GM19239 (cell line): Measurements from ENCODE around the gene DBR1.

Experiments used
- DNase-seq: peaks from one replicate; pipeline ENCODE4 v3.0.0; 2011; ENCODE audit warnings: low spot score; ENCODE audit not compliant: insufficient read length
- FAIRE-seq: peaks from 2 replicates; lab custom pipeline; 2011; peaks lifted over from hg19 to GRCh38; lab: Jason Lieb, UNC

The DBR1 gene

DNA sequence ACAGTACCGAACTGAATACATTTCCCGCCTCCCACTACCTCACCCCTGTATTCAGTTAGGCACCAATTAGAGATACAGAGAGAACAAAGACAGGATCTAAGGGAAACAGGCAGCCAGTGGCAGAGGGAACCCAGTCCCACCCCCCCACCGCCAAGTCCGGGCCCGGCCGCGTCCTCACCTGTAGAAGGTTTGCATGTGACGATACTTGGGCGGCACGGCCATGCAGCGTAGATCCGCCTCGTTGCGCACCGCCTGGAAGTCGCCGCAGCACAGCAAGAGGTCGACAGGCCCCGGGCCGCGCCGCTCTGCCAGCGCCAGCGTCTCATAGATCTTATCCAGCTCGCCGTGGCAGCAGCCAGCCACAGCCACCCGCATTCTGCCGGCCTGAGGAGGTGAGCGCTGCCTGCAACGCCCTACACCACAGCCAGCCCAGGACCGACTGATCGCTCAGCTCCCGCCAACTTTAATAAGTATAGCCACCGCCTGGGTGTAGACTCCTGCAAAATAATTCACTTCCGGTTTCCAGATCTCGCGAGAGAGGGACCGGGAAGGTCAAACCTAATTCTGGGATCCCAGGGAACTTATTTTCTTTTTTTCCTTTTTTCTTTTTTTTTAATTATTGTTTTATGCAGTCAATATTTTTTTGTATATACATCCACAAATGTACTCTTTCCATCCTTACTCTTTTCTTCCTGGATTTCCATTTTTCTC, at the start of gene DBR1:
TSS of gene DBR1 (minus strand) at position 501 of the 711 bp plus-strand sequence. CDS start at position 375, 126 bp downstream.
- FAIRE-seq (peak; percentile 23), DNase-seq (peak; percentile 51)

- no peak for DNase-seq
- FAIRE-seq = no peak
These were observed 48.2 kb upstream of the DBR1 start for GRCh38 chr3:138222942-138223287.

- FAIRE-seq = peak; percentile 31
- DNase-seq = no peak
These were observed 47.6 kb upstream of the DBR1 start for GRCh38 chr3:138222131-138222941.

DNA sequence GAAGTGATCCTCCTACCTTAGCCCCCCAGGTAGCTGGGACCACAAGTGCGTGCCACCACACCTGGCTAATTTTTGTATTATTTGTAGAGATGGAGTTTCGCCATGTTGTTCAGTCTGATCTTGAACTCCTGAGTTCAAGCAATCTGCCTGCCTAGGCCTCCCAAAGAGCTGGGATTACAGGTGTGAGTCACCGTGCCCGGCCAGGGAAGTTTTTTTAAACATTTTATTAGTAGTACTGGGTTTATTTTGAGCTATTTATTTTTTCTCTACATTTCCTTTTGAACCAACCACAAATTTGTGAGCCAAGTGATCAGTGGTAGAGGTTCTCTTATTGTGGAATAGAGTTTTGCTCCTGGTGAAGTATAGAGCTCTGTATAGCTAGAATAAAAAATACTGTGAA, 46.1 kb upstream of the DBR1 start:
- no peak for FAIRE-seq
- no peak for DNase-seq

DNA sequence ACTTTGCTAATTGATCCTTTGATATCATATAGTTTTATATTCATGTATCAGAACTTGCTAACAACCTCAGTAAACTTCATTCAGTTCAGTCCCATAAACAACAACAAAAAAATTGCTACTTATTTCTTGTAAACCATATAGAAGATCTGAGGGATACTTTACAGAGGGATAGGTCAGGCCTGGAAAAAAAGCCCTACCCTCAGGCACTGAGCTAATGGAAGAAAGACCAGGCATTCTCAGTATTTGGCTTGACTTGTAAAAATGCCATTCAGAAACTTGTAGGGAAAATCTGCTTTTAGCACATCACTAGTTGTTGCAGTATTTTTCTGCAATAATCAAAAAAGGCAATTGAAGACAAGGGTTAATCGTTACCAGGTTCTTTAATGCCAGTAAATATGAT, 45.5 kb upstream of the DBR1 start:
- FAIRE-seq (peak; percentile 37), DNase-seq (no peak)

DNA sequence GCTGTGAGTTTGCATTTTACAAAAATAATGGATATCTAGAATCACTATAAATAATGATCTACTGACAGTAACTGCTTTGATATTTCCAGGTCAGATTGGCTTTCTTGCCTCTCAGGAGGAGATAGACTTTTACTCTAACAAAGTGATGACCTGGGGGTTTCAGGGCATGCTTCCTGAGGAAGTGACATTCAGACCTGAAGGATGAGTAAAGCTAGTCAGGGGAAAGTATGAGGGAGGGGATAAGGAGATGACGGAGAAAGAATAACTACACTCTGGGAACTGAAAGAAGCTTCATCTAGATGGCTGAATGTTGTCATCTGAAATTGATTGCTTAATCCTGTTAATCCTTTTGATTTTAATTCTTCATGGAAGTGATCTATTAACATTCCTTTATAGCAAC, 44.5 kb upstream of the DBR1 start:
- DNase-seq (no peak), FAIRE-seq (peak; percentile 58)

DNA sequence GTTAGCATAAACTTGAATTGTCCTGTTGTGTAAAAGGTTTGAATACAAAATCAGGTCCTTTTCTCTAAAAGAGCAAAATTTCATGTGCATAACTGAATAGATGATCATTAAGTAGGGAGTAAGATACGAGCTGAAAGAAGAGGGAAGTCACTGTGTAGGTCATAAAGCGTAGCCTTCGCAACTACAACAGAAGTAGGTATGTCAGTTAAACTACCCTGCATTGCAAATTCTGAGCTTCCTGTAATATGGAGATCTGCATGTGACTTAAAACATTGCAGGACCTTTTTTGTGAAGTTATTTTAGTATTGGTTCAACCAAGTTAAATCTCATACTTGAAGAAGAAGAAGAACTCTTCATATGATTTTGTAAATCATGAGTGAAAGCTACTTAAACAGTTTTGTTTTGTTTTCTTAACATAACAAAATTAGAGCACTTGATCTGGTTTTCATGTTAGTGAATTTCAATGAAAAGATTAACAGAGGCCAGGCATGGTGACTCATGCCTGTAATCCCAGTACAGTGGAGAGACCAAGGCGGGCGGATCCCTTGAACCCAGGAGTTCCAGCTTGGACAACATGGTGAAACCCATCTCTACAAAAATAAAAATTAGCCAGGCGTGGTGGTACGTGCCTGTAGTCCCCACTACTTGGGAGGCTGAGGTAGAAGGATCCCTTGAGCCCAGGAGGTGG, 38.8 kb upstream of the DBR1 start:
- FAIRE-seq = no peak
- no peak for DNase-seq

DNA sequence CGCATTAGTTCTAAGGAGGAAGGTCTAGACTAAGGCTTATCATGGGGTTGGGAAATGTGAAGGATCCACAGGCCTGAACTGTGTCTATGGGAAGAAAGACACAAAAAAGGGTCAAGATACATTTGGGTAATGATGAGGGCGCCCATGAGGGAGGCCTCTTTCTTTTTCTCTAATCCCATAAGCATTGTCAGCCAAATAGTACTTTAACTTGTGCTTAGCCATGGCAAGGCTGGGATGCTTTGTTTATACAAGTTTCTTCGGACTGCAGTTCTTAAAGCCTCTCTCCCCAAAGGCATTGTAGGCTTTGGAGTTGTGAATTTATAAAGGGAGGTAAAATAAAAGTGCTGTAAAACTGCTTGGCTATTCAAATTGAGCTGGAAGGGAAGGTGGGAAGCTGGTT, 35.8 kb upstream of the DBR1 start:
- DNase-seq (no peak), FAIRE-seq (no peak)

- DNase-seq (no peak), FAIRE-seq (no peak)
These were observed 31.5 kb upstream of the DBR1 start for GRCh38 chr3:138206196-138206595.

DNA sequence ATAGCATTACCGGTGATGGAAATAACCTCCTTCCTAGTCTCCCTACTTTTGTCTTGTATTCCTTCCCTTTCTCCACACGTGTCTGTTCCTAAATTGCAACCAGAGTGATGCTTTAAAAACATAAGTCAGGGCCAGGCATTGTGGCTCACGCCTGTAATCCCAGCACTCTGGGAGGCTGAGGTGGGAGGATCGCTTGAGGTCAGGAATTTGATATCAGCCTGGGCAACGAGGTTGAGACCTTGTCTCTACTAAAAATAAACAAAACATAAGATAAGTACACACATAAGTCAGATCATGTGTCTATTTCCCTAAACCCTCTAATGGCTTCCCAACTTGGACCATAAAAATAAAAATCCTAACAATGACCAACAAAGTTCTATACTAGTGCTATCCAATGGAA, 30.8 kb upstream of the DBR1 start:
- DNase-seq (no peak), FAIRE-seq (no peak)

DNA sequence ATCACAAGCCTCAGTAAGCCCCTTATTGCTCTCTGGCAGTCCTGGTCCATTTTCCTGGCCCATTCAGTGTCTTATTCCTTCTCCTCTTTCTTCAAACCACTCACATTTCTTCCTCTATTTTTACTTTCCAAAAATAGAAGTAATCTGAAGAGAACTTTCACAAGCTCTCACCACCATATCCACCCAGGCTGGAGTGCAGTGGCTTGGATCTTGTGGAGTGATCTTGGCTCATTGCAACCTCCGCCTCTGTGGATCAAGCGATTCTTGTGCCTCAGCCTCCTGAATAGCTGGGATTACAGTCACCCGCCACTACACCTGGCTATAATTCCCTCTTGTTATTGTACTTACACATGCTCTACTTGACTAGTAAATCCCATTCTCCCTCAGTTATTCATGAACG, 29.2 kb upstream of the DBR1 start:
- no peak for DNase-seq

GRCh38 chr3:138202945-138203701, 28.4 kb upstream of the DBR1 start:
- peak; percentile 64 for FAIRE-seq
- DNase-seq = no peak

More for the DNA sequence above, 29.2 kb upstream of the DBR1 start:
- FAIRE-seq = no peak

DNA sequence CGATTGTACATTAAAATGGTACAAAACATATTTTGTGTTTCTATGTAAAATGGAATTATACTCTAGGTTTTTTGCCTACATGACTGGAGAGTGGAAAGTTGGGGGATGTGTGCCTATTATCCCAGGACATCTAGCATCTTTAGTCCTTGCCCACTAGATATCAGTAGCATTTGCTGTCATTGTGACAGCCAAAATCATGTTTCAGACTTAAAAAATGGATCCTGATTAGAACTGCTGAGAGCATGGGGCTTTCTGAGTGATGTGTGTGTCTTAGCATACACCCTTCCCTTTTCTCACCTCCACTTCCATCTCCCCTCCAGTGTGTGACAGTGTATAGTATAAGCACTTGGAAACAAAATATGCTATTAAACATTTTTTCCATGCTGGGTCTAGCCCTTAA, 25.7 kb upstream of the DBR1 start:
- DNase-seq (no peak), FAIRE-seq (no peak)

DNA sequence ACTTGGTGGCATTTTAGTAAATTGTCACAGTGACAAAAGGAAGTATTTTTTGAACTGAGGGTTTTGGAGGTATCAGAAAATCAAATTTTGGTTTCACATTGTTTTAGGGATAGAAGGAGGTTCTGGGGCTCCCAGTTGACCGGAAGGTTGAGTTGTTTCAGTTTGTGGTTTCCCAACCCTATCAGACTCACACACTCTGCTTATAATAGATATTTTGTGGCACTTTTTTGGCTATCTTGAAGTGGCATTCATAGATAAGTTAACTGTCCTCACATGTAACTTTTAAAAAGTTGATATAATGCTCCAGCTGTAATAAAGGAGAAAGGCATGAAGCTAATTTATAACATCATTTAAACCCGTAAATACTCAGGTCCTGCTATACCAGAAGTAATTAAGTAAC, 25.1 kb upstream of the DBR1 start:
- DNase-seq (peak; percentile 10), FAIRE-seq (peak; percentile 63)

DNA sequence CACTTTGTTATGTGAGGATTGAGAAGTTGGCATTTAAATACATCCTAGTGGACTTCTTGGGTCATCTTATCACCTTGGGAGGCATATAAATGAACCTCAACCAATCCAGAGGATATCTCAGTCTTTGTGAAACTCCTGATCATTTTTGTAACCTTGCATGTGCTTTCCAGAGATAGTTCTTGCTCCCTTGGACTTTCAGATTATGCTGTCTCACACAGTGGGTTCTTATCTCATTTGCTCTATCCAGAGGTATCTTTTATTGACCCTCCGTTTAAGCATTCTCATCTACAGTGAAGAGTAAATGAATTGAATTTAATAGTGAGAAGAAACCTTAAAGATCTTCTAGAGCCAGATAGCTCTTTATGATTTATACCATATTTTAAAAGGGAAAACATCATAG, 22.8 kb upstream of the DBR1 start:
- no peak for FAIRE-seq
- DNase-seq = no peak

GRCh38 chr3:138197058-138197457, 22.3 kb upstream of the DBR1 start:
- FAIRE-seq = no peak
- DNase-seq = no peak

- DNase-seq (no peak), FAIRE-seq (no peak)
These were observed 21.3 kb upstream of the DBR1 start for GRCh38 chr3:138196023-138196422.

DNA sequence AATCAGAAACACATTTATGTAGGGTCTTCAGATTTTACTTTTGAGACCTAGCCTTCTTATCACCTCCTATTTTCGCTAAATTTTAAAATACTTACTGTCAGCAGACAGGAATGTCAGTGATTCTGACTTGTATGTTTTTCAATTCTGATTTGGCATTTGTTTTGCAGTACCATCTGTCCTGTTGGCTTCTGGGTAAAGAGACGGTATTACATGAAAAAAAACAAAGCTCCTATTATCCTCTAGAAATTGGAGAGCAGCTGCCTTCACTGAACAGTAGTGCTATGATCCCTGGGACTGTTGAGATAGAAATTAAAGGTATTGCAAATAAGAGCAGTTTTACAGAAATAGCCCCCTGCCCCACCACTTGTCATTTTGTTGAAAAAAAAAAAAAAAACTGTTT, 20.8 kb upstream of the DBR1 start:
- FAIRE-seq (no peak), DNase-seq (no peak)

- peak; percentile 16 for DNase-seq
- no peak for FAIRE-seq
These were observed 13.5 kb upstream of the DBR1 start for GRCh38 chr3:138188013-138188730.
